ENCODE data around the gene RNF217.
"Not testable (repeated sequence)": the region's sequence is repeated elsewhere in the genome, so short reads cannot be mapped to it uniquely, and the experiment has no call there.

RNF217 gene

DNA sequence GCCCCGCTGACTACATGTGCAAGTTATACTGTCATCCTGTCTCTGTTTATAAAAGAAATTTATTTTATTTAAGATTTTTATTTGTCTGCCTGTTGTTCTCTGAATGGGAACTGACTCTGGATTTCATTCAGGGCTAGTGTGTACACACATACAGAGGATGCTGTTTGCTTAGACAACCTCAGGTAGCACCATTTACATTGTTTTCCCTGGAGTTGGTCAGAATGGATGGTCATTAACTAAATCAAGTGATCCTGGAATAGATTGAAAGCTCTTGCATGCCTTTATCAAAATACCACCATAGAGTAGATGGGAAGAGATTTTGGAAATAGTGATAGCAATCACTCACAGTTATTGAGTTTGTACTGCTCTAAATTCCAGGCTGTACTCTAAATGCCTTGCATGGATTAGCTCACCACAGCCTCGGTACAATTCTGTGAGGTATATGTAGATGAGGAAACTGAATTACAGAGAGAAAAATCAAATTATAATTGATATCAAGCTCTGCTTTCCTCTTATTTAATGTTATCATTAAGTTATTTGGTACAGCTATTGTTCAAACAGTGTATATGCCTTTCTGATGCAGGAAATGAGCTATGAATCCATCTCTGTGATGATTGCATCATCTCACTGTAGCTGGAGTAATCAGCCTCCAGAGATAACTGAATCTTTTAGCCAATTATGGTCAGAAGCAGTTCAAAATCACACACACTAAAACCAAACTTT lies 51.9 kb downstream of the RNF217 start:
- no peak for DNase-seq (ENCODE audit: low read depth in 1 of 2, low spot score in 1 of 2)

DNA sequence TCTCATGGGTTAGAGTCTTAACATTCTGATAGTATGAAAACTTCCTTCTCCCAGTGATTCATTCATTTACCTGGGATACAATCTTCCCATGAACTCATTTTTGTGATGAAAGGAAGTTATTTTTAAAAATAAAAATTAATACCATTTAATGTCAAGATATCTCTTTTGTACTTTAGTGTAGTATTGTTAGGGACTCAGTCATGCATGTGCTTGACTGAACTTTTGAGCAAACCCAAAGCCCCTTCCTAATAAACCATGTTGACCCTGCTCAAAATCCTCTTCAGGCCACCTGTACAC lies 52.4 kb downstream of the RNF217 start:
- no peak for DNase-seq (ENCODE audit: low read depth in 1 of 2, low spot score in 1 of 2)

DNA sequence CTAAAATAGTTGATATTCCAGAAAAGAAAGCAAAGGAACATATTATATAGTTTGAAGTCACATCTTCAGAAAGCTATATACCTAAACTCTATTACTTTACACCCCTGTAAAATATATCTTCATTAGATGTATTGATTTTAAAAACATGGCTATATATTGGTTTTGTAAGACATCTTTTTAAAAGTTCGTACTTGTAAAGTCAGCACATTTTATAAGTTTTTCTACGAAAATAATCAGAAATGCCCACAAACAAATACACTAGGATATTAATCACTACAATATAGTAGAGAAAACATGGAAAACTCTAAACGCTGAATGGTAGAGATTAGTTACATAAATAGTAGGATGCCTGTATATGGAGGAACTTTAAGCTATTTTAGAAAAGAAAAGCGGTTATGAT lies 52.9 kb downstream of the RNF217 start:
- DNase-seq (ENCODE audit: low read depth in 1 of 2, low spot score in 1 of 2), result no peak

DNA sequence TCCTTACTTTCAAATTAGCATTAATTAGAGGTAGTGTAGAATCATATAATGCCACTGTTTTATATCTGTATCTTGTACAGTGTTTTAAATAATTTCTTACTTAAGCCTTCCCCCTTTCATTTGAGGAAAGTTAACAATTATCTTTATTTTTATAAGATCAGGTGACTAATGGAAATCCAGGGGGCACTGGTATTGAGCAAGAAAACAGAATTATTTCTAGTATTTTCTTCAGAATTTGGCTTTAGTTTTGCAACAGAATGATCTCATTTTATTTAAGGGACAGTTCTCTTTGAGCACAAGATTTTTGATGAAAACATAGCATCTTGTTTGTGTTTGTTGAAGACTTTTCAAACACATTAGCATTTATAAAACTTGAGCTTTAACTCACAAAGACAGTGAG lies 55.9 kb downstream of the RNF217 start:
- DNase-seq (ENCODE audit: low read depth in 1 of 2, low spot score in 1 of 2), result no peak

DNA sequence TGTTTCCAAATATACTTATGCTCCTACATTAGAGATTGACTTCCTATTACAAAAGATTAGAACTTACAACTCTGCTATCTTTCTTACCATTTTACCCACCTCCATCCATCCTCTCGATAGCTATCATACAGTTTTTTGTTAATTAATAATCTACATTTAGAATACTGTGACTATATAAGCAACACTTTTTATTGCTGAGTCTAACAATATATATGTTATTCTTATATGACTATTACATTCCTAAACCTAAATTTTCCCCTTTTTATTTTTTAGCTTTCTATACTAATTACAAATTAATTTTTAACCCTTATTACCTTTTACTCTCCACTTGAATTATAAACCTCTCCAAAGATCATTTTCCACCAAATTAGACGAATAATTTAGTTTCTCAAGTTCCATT lies 57.0 kb downstream of the RNF217 start:
- DNase-seq (ENCODE audit: low read depth in 1 of 2, low spot score in 1 of 2), result no peak

DNA sequence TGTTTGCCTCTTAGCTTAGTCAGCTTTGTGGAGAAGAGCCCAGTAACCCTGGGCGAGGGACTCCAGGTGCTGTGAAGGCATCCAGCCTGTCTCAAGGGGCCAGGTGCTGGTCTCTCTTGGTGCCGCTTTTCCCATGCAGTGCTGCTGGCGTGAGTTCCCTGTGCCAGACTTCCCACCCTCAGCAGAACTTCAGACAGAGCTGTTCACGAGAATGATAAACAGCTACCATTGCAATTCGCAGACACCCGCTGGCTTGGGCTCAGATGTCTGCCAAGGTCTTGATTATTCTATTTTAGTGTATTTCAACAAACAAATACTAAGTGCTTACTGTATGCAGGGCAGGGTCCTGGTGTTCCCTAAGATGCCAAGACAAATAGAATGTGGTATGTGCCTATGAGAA lies 57.7 kb downstream of the RNF217 start:
- DNase-seq (ENCODE audit: low read depth in 1 of 2, low spot score in 1 of 2), result no peak

DNA sequence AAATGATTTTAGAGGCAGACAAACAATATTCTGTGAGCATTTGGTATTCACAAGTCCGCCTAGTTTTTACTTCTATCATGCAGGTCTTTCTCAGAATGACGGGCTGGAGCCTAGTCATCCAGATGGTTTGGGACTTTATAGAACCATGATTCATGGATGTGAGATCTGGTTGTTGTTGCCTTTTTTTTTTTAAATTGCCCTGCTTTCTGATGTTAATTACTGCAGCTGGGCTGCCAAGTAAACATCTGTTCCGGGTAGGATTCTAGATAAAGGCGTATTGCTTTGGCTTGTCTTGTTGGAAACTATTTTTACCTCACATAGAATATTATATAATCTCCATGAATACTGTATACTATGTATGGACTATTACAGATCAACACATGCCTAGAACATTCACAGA lies 58.1 kb downstream of the RNF217 start:
- DNase-seq (ENCODE audit: low read depth in 1 of 2, low spot score in 1 of 2), result no peak

DNA sequence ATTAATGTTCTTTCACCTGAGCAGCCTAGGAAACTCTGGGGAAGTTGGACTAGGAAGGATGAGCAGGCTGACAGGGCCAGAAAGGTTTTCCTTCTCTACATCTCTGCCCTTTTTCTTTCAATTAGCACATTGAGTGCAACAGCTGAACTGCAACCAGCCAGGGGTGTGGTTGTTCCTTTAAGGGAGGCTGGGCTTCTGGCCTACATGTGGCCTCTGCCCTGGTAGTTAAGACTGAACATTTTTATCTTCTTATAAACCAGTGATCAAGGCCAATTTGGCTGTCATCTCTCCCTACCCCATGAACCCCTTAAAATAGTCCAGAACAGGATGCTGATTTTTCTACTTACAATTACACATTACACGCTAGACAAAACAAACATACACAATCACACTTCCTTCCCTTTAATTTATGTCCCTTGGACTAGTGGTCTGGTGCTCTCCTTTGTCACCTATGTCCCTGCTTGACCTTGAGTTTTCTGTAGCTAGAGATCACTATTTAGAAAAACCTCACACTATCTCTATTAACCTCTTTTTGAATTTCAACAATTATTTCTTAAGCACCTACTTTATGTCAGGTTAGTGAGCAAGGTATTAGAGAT lies 60.3 kb downstream of the RNF217 start:
- DNase-seq (ENCODE audit: low read depth in 1 of 2, low spot score in 1 of 2), result no peak

DNA sequence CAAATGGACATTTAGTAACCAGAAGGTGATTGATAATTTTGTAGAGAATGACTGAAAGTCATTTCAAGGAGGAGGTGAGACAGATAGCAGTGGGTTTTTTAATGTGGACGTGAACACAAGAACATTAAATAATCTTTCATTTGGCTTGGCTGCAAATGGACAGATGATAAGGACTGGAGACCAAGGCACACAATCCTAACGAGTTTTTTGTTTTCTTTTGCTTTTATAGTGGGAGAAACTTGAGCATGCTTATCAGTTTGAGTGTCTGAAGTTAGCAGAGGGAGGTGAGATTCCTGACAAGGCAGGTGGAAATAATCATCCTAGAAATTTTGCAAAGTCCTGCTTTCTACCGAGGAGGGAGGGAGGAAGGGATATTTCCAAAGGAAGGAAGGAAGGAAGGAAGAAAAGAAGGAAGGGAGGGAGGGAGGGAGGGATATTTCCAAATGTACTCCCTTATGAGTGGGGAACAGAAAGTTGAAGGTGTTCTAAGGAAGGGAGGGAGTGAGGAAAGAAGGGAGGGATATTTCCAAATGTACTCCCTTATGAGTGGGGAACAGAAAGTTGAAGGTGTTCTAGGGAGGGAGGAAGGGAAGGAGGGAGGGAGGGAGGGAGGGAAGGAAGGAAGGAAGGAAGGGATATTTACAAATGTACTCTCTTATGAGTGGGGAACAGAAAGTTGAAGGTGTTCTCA lies 63.1 kb downstream of the RNF217 start:
- no peak for DNase-seq (ENCODE audit: low read depth in 1 of 2, low spot score in 1 of 2)

DNA sequence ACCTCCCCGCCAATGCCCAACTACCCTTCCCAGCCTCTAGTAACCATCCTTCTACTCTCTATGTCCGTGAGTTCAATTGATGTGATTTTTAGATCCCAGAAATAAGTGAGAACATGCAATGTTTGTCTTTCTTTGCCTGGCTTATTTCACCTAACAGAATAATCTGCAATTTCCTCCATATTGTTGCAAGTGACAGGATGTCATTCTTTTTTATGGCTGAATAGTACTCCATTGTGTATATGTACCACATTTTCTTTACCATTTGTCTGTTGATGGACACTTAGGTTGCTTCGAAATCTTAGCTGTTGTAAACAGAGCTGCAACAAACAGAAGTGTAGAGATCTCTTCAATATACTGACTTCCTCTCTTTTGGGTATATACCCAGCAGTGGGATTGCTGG lies 65.0 kb downstream of the RNF217 start:
- DNase-seq (ENCODE audit: low read depth in 1 of 2, low spot score in 1 of 2), result no peak

DNA sequence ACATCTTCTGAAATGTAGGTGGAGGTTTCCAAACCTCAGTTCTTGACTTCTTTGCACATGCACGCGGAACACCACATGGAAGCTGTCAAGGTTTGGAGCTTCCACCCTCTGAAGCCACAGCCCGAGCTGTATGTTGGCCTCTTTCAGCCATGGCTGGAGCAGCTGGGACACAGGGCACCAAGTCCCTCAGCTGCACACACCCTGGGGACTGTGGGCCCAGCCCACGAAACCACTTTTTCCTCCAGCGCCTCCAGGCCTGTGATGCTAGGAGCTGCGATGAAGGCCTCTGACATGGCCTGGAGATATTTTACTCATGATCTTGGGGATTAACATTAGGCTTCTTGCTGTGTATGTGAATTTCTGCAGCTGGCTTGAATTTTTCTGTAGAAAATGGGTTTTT lies 68.7 kb downstream of the RNF217 start:
- no peak for DNase-seq (ENCODE audit: low read depth in 1 of 2, low spot score in 1 of 2)

DNA sequence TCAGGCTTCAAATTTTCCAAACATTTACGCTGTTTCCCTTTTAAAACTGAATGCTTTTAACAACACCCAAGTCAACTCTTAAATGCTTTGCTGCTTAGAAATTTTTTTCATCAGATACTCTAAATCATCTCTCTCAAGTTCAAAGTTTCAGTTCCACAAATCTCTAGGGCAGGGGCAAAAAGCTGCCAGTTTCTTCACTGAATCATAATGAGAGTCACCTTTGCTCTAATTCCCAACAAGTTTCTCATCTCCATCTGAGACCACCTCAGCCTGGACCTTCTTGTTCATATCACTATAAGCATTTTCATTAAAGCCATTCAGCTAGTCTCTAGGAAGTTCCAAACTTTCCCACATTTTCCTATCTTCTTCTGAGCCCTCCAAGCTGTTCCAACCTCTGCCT lies 69.1 kb downstream of the RNF217 start:
- DNase-seq (ENCODE audit: low read depth in 1 of 2, low spot score in 1 of 2), result no peak

DNA sequence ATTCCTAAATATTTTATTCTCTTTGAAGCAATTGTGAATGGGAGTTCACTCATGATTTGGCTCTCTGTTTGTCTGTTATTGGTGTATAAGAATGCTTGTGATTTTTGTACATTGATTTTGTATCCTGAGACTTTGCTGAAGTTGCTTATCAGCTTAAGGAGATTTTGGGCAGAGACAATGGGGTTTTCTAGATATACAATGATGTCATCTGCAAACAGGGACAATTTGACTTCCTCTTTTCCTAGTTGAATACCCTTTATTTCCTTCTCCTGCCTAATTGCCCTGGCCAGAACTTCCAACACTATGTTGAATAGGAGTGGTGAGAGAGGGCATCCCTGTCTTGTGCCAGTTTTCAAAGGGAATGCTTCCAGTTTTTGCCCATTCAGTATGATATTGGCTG lies 72.7 kb downstream of the RNF217 start:
- not testable (repeated sequence) for DNase-seq (ENCODE audit: low read depth in 1 of 2, low spot score in 1 of 2)

DNA sequence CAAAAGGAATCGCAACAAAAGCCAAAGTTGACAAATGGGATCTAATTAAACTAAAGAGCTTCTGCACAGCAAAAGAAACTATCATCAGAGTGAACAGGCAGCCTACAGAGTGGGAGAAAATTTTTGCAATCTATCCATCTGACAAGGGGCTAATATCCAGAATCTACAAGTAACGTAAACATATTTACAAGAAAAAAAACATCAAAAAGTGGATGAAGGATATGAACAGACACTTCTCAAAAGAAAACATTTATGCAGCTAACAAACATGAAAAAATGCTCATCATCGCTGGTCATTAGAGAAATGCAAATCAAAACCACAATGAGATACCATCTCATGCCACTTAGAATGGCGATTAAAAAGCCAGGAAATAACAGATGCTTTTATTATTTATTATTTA lies 74.2 kb downstream of the RNF217 start:
- not testable (repeated sequence) for DNase-seq (ENCODE audit: low read depth in 1 of 2, low spot score in 1 of 2)

DNA sequence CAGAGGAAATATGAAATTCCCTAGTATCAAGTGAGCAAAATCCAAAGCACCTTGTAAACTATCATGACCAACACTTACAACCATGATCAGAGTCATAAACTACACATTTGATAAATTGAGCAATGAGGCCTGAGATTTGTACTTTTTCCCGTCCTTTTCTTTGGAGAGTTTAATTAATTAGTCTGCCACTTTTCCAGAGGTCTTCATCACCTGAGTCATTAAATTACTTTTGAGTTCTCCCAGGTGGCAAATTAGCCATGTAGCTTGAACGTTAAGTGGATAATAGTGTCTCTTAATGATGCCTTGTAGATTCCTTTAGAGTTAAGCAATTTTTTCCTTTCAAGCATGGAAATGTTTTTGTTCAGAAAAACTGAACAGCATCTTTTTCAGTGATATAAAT lies 75.6 kb downstream of the RNF217 start:
- DNase-seq (ENCODE audit: low read depth in 1 of 2, low spot score in 1 of 2), result no peak

DNA sequence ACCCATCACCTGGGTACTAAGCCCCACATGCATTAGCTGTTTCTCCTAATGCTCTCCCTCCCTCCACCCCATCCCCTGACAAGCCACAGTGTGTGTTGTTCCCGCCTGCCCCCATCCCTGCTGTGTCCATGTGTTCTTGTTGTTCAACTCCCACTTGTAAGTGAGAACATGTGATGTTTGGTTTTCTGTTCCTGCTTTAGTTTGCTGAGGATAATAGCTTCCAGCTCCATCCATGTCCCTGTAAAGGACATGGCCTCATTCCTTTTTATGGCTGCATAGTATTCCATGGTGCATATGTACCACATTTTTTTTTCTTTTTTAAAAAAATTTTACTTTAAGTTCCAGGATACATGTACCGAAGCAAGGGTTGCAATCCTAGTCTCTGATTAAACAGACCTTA lies 76.7 kb downstream of the RNF217 start:
- no peak for DNase-seq (ENCODE audit: low read depth in 1 of 2, low spot score in 1 of 2)

DNA sequence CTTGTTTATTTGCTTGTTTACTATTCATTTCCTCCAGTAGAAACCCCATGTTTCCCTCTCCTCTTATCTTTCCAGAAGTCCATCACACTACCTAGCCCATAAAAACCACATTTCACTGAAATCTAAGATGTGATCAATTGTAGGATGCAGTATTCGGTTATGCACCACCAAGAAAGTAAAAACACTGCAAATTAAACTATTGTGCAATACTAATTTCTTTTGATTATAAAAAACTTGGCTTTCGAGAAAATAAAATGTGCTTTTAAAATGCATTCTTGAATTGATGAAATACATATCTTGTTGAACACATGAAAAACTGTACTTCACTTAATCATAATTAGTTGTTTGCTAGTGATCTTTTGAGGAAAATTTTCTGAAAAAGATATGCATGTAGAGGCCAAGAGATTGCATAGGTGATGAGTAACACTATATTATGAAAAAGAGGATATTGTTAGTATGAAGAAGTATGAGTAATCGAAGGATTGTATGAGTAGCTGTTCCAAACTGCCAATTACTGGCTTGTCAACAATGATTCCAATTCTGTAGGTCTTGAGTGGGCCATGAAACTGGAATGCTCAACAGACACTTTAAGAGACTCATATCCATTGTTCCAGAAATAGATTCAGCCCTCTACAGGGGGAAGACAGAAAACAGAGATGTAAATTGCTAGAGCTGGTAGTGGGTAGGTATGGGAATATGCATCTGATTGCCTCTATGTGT lies 79.7 kb downstream of the RNF217 start:
- no peak for DNase-seq (ENCODE audit: low read depth in 1 of 2, low spot score in 1 of 2)

DNA sequence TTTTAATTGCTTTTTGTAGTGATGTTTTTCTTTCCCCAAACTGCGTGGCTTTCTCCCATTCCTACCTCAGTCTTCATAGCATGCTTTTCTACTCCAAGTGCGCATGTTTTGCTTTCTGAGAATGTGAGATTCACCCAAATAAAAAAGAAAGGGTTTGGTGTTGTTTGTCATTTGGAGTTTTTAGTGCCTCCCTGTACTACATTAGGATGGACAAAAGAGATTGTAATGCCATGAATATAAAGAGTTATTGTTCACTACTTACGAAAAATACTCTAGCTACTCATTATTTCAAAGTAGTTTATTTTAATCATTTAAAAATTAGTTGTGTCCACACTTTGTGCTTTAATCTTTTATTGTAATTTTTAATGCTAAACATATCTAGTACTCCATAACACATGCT lies 81.8 kb downstream of the RNF217 start:
- no peak for DNase-seq (ENCODE audit: low read depth in 1 of 2, low spot score in 1 of 2)

DNA sequence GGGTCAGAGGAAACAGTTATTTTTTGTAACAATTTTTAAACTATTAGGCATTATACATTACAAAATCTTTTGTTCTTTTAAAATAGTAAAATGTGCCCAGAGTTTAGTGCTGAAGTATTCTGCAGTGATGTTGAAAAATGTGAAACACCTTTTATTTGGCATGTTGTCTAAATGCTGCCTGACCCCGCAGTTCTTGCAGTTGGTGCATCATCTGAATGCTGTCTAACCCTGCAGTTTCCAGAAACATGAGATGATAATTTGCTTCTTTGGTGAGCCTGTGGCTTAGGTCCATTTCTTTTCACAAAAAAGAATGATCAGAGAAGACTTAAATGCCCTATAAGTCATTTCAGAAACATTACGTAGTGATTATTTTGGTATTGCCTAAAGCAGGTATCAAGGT lies 82.4 kb downstream of the RNF217 start:
- no peak for DNase-seq (ENCODE audit: low read depth in 1 of 2, low spot score in 1 of 2)

DNA sequence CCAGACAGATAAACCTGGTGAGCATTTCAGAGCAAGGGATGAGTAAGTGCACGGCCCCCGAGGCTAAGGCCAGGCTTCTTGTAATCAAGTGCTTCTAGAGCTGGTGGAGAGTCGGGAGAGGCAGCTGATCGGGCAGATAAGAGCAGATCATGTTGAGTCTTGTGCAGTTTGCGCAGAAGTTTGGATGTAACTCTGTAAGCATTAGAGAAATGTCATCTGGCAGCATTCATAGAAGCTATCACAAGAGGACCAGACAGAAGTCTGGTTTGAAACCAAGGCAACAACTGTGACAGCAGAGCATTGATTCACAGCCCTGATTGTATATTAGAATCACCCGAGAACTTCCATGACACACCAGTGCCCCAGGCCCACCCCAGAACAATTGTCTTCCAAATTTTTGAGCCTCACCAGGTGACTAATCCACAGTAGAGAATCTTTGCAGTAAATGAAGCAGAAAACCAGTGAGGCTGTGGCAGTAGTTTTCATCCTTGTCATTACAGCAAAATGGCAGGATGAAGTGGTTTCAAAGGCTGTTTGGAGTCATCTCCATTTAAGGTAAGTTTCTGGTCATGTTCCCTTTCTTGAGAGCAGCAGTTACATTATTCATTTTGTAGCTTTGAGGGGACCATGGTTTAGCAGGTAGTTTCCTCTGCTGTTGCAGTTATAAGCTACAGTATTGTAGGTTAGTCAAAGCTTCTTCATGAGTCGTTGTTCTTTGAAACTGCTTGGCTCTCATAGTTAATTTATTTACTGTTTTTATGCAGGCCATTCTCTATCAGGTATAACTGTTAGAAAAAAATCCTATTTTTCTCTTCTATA lies 84.1 kb downstream of the RNF217 start:
- no peak for DNase-seq (ENCODE audit: low read depth in 1 of 2, low spot score in 1 of 2)

DNA sequence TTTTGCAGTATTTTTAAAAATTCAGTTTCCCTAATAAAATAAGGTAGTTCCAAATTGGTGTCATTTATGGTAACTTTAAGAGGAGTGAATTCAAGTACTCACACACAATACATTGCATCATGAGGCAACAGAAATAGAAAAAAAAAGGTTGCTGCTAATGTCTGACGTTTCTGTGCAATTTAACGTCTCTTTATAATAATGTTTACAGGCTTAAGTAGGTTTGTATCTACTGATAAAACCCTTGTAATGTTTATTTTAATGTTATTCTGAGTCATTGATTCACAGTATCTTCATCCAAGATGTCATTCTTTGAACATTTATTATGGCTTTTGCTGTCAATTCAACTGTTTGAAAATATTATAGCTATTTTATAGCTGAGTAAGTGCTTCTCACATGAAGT lies 86.0 kb downstream of the RNF217 start:
- no peak for DNase-seq (ENCODE audit: low read depth in 1 of 2, low spot score in 1 of 2)

All from activated T-helper 1 cell treated with anti-CD3 and anti-CD28 coated beads, Interleukin-2, amount 50 U/mL, for 16 hours (primary cell).